HG03064 (cell line): ENCODE data around the gene ANKS1B.

Experiments
- ATAC-seq: cut with Tn5 transposase; IDR thresholded peaks from one replicate; pipeline ENCODE4 v1.9.1; 2021; ENCODE audit warnings: low read depth; ENCODE audit not compliant: unreplicated experiment

Gene ANKS1B

GRCh38 chr12:98730412-98730811 is 1254.3 kb downstream of the ANKS1B start:
- ATAC-seq, result no peak

- ATAC-seq, result no peak
These were observed 1257.5 kb downstream of the ANKS1B start for GRCh38 chr12:98727196-98727595.

GRCh38 chr12:98725476-98726247 is 1259.1 kb downstream of the ANKS1B start:
- ATAC-seq, result peak; percentile 70

GRCh38 chr12:98724384-98725155 is 1260.2 kb downstream of the ANKS1B start:
- ATAC-seq, result no peak

GRCh38 chr12:98721204-98721702 is 1263.5 kb downstream of the ANKS1B start:
- no peak for ATAC-seq

GRCh38 chr12:98719515-98720504 is 1264.9 kb downstream of the ANKS1B start:
- ATAC-seq, result peak; percentile 65

- no peak for ATAC-seq
These were observed 1270.3 kb downstream of the ANKS1B start for GRCh38 chr12:98714426-98714825.

GRCh38 chr12:98709022-98709421 is 1275.7 kb downstream of the ANKS1B start:
- ATAC-seq, result no peak

- no peak for ATAC-seq
These were observed 1283.6 kb downstream of the ANKS1B start for GRCh38 chr12:98701166-98701565.

- no peak for ATAC-seq
These were observed 1285.2 kb downstream of the ANKS1B start for GRCh38 chr12:98699586-98699985.

- peak; percentile 87 for ATAC-seq
These were observed 1285.9 kb downstream of the ANKS1B start for GRCh38 chr12:98698603-98699463.

GRCh38 chr12:98697209-98697608 is 1287.5 kb downstream of the ANKS1B start:
- no peak for ATAC-seq

GRCh38 chr12:98696036-98696646 is 1288.6 kb downstream of the ANKS1B start:
- no peak for ATAC-seq

GRCh38 chr12:98691351-98691750 is 1293.4 kb downstream of the ANKS1B start:
- ATAC-seq, result no peak

- ATAC-seq, result no peak
These were observed 1298.1 kb downstream of the ANKS1B start for GRCh38 chr12:98686603-98687002.
